ENCODE data around the gene FADS6. TPM values are rescaled to one million over a fixed set of nuclear protein-coding genes. Genes with fewer than 3 reads are reported as not detected.

FADS6 gene
- total RNA-seq, 1 donor from 2014 or later: 1.4 TPM

Other genes with a start within 250 kb of the FADS6 start
- 0.40 TPM for gene CD300LF, start 180.7 kb downstream of the FADS6 start, total RNA-seq
- 0.96 TPM for gene RAB37, start 156.4 kb downstream of the FADS6 start, total RNA-seq
- gene NHERF1, start 145.0 kb downstream of the FADS6 start, total RNA-seq: 297 TPM
- gene NAT9, start 117.3 kb downstream of the FADS6 start, total RNA-seq: 14.6 TPM
- gene GRIN2C, start 33.7 kb downstream of the FADS6 start, total RNA-seq: not detected
- 31.5 TPM for gene FDXR, start 20.6 kb downstream of the FADS6 start, total RNA-seq
- 6.4 TPM for gene USH1G, start 29.6 kb upstream of the FADS6 start, total RNA-seq
- 0.36 TPM for gene OTOP2, start 30.6 kb upstream of the FADS6 start, total RNA-seq
- gene OTOP3, start 42.3 kb upstream of the FADS6 start, total RNA-seq: 14.7 TPM
- 3.1 TPM for gene HID1, start 79.1 kb upstream of the FADS6 start, total RNA-seq
- 2.7 TPM for gene CDR2L, start 94.0 kb upstream of the FADS6 start, total RNA-seq
- 47.8 TPM for gene MRPL58, start 119.0 kb upstream of the FADS6 start, total RNA-seq
- 314 TPM for gene ATP5PD, start 153.3 kb upstream of the FADS6 start, total RNA-seq
- 13.2 TPM for gene KCTD2, start 153.6 kb upstream of the FADS6 start, total RNA-seq
- gene SLC16A5, start 194.3 kb upstream of the FADS6 start, total RNA-seq: 13.9 TPM
- 6.3 TPM for gene ARMC7, start 216.3 kb upstream of the FADS6 start, total RNA-seq
- 66.6 TPM for gene NT5C, start 238.1 kb upstream of the FADS6 start, total RNA-seq

Measured in esophagus mucosa (tissue), 1 donor.